Activated T-helper 1 cell treated with Interleukin-2 at 50 U/mL for 16 hours (primary cell): ENCODE results near the gene PLXNA2.

Experiments used
- DNase-seq: peaks from one replicate; pipeline ENCODE4 v3.0.0-alpha.2; 2020; ENCODE audit warnings: low read depth

Gene PLXNA2

DNA sequence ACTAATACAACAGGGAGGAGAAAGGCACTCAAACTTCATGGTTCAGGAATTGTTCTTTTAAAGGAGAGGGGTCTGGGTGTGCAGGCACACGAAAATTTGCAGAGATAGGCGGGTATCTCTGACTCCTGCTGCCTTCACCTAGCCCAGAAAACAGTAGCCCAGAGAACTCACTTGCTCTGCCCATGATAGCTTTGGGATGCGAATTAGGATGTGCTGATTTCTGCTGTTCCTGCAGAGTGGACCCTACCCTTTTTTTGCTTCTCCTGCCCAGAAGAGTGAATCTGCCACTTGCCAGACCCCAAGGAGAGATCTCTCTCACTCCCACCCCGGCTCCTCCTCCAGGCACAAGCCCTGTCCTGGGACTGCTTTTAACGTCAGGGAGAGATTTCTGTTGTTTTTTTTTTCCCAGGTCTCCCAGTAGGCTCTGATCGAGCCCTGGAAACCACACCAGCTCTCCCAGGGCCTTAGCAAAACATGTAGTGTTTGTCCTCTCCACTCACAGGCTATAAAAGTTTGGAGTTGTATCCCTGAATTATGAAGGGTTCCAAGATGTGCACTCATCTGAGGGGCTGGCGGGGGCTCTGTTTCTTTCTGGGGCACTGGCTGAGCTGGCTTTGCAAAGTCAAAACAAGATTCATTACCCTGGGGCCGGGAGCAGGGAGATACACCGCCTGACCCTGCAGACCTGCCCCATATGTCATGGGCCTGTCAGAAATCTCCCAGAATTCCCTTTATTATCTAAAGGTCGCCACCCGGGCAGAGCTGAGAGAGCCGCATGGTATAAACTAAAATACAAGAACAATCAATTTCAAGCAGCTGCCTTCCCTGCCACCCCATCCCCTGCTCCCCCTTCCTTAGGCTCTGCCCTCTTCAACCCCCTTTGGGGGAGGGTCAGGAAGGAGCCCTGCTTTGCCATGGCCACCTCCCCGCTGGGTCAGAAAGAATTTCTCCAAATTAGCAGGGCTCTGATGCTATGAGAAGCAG is 17.9 kb downstream of the PLXNA2 start:
- no peak for DNase-seq

DNA sequence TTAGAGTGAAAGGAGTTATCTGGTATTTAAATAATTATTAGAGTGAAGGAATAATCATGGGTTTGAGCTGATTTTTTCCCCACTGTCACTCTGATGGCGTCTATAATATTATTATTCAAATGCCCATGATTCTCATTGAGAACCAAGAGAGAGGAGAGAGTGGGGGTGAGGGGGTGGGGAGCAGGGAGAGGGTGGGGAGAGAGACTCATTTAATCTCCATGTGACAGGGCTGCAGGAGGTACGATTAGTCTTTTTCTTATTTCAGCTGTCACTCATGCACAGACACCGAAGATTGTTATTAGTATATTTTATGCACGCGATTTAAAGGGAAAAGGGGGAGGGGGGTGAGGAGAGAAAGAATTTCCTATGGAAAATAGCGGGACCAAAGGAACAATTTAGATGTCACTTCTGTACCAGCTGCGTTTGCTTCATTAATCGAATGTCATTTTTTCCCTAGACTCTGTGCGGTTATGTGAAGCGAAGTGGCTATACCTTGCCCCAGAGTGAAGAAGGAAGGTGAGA is 19.9 kb downstream of the PLXNA2 start:
- no peak for DNase-seq

DNA sequence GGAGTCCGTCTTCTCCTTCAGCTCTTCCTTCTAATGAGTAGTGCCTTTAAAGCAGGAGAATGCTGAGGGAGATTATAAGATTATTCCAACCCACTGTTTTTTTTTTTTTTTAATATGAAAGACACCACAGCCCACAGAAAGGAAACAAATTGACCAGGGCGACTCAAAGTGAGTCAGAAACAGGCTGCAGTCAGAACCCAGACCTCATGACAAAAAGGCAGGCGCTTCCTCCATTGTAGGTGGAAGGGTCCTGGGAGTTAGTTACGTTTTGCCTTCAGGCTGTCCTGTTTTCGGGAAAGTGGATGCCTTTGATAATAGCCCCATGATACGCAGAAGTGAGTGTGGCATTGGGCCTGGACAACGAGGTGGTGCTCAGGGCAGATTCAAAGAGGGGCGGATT is 21.0 kb downstream of the PLXNA2 start:
- no peak for DNase-seq

DNA sequence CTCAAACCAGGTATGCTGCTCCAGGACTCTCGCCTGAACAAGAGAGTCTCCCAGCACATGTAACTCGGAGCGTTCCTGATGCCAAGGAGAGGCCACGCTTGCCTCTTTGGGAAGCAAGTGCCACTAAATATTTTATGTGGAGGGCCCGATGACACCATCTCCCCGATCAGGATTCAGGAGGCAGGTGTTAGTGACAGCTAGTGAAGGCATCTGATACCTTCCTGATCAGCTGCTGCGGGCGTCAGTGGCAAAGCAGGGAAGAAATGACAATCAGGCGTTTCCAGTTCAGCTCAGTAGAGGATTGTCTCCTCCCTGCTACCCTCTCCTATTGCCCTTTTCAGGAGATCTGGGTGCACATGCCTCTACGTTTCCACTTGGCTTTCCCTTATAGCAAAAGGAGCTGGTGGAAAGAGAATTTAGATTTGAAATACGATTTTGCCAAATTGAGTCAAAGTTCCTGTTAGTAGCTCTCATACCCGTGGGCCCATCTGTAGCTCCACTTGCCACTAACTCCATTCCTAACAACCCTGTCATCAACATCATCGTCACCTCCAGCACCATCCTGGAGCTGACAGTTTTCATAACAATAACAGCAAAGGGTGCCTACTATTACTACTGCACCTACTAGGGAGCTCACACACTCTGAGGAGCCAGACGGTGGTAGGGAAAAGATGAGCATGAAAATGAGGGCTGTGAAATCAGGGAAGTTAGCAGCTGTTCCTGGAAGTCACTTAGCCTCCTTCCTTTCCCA is 21.6 kb downstream of the PLXNA2 start:
- DNase-seq: no peak

DNA sequence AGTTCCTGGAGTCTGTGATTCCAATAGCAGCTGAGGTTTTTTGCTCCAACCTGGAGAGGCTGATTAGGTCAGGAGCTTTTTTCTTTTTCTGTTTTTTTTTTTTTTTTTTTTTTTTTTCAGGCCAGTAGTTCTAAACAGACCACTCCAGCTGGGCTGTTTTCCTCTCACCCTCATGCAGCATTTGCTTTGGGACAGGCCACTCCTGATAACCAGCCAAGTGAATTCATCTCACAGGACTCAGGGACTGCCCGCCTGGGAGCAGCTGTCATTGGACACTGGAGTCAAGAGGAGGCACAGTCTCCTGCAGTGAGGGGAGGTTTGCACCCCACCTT is 22.9 kb downstream of the PLXNA2 start:
- no peak for DNase-seq

DNA sequence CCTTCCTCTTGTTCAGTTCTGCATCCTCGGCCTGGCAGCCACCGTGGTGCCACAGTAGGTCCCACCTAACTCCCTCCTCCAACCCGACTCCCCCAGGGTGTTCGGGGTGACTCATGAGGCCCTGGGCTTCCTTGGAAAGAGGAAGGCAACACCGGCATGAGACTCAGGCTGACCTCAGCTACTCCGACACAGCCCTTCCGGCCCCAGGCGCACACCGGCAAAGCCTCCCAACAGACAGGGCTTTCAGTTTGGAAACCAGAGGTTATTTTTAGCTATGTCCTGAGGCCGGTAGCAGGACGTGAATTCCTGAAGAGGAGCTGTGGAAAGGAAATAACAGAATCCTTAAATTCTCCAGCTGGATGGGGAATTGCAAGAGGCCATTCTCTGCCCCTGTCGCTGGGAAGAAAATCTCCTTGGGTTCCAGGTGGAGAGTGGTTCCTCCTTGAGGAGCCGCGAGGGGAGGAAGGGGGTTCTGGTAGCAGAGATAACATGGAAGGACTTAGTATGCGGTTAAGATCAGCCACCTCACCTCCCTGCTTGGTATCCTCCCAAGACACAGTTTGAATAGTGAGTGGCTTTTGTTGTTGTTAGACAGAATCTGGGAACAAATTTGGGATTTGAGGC is 24.4 kb downstream of the PLXNA2 start:
- no peak for DNase-seq

DNA sequence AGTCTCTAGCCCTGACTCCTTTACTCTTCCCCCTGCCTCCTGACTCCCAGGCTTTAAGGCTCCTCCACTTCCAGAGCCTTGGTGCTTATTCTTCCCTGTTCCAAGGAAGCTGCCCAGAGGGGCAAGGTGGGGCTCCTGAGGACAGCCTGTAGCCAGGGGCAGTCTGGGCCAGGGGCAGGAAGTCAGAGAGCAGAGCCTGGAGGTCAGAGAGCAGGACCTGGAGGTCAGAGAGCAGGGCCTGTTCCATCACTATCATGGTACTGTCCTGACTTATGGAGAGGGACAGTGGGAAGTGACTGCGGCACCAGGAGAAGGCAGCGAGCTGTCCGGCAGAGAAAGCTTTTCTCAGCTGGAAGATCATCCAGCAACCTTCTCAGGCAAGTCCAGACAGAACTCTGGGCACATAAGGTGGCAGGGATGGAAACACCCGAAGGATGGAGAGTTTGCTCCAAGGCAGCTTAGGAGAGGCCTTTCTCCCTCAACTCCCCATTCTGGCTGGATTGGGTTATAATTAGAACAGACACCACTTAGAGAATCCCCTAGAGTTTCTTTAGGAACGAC is 25.0 kb downstream of the PLXNA2 start:
- DNase-seq: no peak

DNA sequence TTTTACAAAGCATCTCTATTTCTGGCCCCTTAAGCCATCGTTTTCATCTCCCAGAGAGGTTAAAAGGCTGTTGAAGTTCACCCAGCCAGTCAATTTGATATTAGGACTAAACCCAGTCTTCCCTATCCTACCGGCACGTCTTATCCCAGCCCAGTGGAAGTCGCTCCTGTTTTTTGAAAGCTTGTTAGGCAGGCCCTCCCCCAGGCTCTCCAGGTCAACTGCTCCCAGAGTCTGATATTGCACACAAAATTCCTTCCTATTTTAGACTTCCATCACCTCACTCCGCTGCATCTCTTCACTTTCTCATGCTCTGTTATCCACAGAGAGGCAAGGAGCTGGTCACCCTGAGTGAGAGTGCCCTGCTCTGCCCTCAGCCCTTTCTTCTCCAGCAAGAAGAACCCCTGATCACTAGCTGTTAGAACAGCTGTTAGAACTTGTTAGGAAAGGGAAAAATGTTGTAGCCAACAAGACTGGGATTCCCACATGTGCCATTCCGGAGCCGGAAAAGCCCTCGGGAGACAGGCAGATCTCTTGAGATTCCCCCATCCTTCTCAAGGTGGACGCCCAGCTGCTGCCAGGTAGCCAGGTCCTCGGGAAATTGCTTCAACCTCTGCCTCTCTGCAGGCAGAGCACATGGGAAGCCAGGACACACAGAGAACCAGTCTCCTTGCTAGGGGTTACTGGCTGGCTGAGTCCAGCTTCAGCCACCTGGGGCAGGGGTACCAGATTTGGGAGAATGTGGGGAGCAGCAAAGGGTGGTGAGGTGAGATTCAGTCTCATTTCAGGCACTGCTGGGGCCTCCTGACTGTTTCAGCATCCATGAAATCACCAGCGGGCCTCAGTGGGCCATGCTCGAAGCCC is 25.7 kb downstream of the PLXNA2 start:
- no peak for DNase-seq

DNA sequence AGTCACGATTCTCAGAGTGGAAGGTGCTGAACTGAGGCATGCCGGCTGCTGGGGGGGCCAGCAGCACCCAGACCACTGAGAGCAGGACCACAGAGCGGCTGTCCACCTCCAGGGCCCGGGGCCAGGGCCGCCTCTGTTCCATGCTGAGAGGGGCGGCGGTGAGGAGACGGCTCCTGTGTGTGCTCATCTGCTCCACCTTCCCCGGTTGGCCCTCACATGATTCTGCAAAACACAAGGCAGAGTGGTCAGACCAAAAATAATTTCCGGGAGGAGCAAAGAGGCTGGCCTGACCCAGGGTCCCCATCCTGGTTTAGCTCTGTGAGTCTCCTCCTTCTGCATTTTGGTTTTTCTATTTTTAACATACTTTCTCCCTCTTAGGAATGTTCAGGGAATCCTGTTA is 26.4 kb downstream of the PLXNA2 start:
- DNase-seq: no peak

DNA sequence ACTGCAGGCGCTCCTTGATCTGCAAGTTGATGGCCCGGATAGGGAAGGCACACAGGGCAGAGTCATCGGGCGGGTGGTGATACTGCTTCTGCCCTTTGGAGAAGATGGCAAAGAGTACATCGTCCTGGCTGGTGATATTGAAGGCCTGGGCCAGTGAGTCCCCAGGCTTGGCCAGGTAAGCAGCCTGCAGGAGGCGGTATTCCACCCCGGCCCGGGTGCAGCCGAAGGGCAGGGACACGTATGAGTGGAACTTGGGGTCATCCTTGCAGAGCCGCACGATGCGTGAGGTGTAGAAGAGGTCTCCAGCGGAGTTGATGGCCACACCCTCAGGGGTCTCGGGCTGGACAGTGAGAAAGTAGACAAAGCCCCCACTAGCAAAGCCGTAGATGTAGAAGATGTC is 27.4 kb downstream of the PLXNA2 start:
- DNase-seq: no peak

DNA sequence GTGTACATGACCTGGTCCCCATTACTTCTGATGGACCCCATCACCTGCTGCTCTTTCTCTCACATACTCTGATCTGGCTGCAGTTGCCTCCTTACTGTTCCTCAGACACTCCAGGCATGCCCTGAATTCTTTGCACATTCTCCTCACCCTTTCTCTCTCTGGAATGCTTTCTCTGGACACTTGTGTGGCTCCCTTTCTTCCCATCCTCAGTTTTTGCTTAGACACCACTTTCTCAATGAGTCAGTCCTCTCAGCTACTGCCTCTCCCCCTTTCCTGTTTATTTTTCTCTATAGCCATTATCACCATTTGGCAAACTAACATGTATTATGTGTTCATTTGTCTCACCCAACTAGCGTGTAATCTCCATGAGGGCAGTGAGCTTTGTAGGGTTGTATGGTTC is 28.1 kb downstream of the PLXNA2 start:
- DNase-seq: no peak

DNA sequence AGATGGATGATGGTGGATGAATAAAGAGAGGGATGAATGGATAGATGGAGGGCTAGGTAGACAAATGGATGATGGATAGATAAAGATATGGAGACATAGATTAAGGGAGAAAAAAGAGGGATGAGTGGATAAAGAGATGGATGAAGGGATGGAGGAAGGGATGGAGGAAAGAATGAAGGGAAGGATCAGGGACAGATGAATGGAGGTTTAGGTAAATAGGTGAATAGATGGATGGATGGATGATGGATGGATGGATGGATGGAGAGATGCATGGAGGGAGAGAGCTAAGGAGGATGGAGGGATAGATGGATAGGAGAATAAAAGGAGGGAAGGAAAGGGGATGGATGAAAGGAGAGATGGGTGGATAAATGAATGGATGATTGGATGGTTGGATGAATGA is 28.8 kb downstream of the PLXNA2 start:
- DNase-seq: no peak

DNA sequence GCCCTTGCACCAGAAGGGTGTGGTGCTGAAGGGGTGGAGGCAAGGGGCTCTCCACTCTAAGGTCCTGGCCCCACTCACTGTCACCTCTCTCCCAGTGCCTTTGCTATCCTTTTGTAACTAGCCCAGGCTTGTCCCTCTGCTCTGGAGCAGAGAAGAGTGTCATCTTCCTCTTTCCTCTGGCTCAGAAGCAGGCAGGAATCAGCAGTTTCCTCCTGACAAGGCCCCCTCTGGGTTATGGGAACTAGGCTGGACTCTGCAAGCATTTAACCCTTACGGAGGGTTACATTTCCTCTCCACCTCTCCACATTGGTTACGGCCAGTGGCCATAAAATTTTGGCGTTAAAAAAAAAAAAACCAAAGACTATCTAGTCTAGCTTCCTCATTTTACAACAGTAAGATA is 30.4 kb downstream of the PLXNA2 start:
- DNase-seq: no peak

DNA sequence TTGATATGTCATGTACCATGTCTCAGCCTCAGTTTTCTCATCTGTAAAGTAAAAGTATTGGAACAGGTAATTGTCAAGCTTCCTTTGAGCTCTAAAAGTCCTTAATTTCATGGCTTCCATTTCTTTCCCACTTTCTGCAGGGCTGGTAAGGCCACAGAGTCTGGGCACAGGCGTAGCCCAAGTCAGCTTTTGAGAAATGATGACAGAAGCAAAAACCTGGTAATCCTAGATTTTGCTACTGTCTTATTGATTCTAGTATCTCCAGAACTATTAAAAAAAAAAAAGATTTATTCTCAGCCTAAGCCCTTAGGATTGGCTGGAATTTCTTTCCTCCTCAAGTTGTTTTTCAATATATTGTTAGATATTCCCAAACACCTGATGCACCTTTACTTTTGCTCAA is 31.3 kb downstream of the PLXNA2 start:
- no peak for DNase-seq

DNA sequence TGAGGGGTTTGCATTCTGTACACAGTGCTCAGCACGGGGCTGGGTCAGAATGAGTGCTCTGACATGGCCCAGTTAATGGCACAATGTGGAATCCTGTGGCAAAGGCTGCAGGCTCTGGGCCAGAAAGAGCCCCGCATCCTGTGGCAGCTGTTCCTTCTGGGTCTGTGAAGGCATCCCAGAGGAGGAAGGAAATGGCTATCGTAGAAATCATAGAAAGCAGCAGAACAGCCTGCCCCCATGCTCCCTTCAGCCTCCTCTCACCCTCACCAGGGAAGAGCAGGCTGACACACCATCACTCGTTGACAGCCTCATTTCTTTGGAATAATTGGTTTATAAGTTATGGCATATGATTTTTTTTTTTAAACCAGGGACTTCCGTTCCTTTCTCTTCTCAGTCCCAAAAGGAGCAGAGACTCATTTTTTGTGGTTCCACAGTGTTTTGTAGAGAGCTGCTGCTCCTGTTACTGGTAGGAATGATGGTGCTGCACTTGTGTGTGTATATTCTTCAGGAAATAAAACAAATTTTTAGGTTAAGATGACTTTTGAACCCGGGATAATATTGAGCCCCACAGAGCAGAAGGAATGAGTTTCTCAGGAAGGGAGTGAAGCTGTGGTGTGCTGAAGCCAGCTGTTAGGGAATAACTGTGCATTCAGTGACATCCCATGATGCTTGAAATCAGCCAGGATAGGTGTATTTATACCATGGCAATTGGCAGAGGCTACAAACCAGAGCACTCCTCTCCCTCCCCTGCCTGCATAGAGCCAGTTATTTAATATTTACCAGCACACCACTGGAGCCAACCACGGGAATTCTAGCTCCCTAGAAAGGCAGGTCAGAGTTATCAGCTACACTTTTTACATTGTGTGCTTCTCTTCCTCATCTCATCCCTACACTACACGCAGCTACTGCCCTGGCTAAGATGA is 32.0 kb downstream of the PLXNA2 start:
- no peak for DNase-seq

DNA sequence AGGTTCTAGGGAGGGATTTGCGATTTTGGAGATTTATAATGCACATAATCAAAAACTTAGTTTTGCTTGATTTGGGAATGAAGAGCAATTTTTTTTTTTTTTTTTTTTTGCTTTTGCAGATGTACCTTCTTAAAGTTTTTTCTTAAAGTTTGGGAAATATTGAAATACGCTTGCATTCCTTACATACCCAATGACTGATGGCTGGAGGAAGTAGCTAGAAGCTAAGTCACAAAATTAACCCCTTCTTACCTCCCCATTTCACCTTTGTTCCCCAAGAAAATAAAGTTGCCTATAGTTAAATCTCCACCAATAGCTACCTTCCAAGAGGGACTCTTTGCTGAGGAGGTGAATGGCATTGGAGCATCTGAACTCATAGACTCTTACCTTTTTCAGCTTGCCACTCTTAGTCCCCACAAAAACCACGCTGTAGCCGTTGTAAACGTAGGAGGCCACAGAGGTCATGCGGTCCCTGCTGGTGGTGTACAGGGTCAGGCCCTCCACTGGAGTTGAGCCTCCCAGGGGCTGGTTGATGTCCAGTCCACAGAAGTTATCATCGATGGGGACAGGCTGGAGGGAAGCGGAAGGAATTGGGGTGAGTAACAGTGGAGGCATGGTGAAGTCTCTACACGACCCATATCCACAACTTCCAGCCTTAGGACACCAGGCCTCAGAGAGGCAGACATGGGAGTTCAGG is 34.1 kb downstream of the PLXNA2 start:
- DNase-seq: no peak

DNA sequence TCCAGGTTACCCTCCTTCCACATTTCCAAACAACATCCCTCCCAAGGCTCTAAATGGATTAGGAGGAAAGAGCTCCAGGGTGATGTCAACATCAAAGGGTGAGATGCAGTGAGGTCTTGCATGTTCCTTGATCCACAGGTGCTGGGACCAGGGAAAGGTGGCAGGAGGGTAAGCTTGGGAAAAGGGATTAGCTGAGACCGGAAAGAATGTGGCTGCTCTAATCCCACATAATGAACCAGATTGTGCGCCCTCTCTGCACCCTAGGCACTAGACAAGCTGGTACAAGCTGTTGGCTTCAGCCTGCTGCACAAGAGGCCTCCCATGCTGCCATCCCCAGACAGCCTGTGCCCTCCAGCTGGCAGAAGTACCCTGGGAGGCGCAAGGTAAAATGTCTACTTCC is 34.9 kb downstream of the PLXNA2 start:
- DNase-seq: no peak

DNA sequence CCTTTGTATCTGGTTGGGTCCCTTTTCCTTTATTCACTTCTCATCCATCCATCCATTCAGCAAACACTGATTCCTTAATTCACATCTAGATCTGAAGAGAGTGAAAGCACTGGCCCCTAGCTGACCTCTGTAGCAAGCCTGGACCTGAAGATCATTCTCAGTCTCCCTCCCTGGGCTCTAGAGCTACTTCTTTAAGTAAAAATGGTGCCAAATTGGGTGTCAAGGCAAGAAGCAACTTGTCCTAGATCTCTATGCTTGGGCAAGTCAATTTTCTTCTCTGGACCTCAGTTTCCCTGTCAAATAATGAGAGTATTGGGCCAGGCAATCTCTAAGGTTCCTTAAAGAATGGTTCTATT is 36.1 kb downstream of the PLXNA2 start:
- DNase-seq: no peak

DNA sequence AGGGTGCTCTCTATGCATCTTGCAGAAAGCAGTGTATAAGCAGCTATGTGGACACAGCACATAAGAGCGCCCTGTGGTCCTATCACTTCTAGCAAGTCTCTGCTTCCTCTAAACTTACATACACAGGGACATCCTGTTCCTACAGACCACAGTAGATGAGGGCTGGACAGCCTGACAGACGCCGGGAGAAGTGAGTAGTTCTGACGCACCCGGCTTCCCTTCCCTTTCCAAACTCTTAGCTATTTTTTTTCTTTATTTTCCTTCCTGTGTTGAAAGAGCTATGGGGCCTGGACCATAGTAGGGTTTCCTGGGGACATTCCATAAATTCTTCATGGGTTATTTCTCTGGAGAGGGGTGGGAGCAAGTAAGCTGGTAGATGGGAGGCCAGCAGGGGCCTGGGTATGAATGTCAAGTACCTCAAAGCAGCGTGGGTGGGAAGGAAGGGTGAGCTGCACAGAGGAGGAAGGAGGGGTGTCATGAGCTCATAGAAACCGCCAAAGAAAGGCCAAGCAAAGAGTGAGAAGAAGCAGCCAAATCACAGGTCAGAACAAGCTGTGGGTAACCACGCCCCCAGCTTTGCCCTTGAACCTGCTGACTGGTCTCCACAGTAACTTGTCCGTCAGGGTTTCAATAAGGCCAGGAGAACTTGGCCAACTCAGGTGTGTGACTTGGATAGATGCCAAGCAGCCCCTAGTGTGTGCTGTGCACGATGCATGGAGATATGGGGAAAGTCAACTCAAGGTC is 36.6 kb downstream of the PLXNA2 start:
- no peak for DNase-seq
